Gastrocnemius medialis (tissue), 4 donors: ENCODE measurements around the gene GTF2H1.

Experiments used
- CTCF ChIP-seq, 5 experiments: fragments of 450-650 bp in 3 of 5; fragments of 200-600 bp in 2 of 5; sonication (generic) in 2 of 5; IDR thresholded peaks in 4 of 5; conservative IDR thresholded peaks in 1 of 5; 1 replicate in 4 of 5; 2 replicates in 1 of 5; pipeline ENCODE4 v1.5.1; 2016 to 2019; ENCODE audit warnings: antibody characterized with exemption in 5 of 5, mild to moderate bottlenecking in 3 of 5, moderate library complexity in 3 of 5
- POLR2A ChIP-seq, 2 donors: fragments of 450-650 bp; IDR thresholded peaks; one replicate each; pipeline ENCODE4 v1.6.1; 2017; ENCODE audit warnings: antibody characterized with exemption in 2 of 2, mild to moderate bottlenecking in 2 of 2, moderate library complexity in 2 of 2

GRCh38 chr11:18313965-18314763 lies 8.2 kb upstream of the GTF2H1 start:
- TF ChIP-seq CTCF (IDR thresholded peaks at IDR 0.05 in 4 of 5, conservative IDR thresholded peaks at IDR 0.05 in 1 of 5), result no peak
- TF ChIP-seq POLR2A (IDR thresholded peaks at IDR 0.05), result no peak
